HG03175 (cell line): ENCODE results near the gene SRSF8.
A peak's percentile ranks its signal among the peaks of the same experiment; 100 is the strongest.
"Not testable (repeated sequence)": the region's sequence is repeated elsewhere in the genome, so short reads cannot be mapped to it uniquely, and the experiment has no call there.

Source experiments
- ATAC-seq: cut with Tn5 transposase; IDR thresholded peaks from one replicate; pipeline ENCODE4 v1.9.1; 2021; ENCODE audit warnings: mild to moderate bottlenecking, moderate library complexity; ENCODE audit not compliant: unreplicated experiment

Gene SRSF8

DNA sequence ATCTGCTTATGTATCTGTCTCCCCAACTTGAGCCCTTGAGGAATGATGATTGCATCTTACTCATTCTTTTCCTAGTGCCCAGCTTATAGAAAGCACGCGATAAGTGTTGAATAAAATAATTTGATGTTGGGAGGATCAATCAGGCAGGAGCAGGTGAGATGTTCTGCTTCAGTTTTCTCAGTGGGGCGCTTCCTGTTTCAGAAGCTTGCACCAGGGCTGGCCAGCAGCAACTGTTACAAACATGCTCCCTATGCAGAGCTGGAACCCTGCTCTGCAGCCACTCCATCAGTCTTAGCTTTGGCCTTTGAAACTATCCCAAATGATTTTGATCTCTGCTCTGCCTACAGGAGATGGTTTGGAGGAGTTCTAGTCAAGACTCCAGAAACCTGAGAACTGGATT lies 26.8 kb downstream of the SRSF8 start:
- ATAC-seq: no peak

- peak; percentile 87 for ATAC-seq
Observed at GRCh38 chr11:95095858-95096587, 29.3 kb downstream of the SRSF8 start.

DNA sequence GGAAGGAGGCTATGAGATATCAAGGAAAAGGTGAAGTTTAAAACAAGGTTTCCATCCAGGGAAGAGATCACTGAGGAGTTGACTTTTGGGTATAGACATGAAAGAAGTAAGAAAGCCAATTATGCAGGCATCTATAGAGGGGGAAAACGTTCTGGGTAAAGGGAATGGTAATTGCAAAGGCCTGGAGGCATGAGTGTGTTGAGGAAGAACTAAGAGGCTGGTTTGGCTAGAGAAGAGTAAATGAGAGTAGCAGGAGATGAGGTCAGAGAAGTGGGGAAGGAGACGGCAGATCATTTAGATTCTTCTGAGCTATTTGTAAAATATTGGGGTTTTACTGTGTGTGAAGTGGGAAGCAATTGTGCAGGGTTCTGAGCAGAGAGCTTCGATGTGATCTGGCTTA lies 30.5 kb downstream of the SRSF8 start:
- ATAC-seq: no peak

DNA sequence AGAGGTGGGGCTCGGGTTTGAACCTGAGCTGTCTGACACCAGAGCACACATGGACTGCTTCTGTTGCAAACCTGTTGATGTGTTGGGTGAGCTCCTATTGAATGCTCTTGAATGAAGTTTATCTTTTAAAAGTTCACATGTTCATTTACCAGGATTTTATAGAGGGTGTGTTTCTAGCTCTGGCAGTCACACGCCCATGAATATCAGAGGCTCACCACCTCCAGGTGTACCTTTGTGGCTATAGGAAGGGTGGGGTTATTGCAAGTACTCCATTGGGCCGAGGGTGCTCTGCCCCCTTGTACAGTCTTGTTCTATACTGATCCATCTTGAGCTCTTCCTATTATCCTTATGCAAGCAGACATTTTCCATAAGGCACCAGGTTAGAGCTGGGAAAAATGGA lies 32.1 kb downstream of the SRSF8 start:
- ATAC-seq: no peak

DNA sequence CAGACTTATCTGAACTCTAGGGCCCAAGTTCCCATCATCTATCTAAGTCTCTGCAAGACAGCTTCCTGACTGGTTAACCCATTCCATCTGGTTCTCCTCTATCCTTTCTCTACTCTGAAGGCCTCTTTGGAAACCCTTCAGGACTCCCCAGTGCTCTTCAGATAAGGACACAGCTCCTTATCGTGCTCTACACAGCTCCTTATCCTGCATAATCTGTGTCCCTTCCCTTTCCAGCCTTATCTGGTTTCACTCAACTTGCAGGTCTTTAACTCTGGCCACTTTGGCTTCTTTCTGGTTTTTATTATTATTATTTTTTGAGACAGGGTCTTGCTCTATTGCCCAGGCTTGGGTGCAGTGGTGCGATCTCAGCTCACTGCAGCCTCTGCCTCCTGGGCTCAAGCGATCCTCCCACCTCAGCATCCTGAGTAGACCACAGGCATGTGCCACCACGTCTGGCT lies 33.5 kb downstream of the SRSF8 start:
- ATAC-seq: no peak

- no peak for ATAC-seq
Observed at GRCh38 chr11:95100856-95101507, 34.3 kb downstream of the SRSF8 start.

DNA sequence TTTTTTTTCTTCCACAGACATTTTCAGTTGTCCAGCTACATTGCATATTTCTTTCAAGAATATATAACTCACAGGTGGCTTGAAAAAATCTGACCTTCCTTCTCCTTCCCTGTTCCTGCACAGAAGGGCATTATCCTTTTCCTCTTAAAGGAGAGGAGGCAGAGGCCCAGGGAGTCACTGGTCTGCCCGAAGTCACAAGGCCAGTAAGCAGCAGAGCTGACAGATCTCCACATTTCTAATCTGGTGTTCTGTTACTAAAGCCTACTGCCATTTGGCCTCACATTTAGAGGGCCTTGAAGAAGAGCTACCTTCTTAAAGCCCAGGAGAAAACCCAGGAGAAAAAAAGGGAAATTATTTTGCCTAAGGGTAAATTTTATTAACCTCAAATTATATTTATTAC lies 35.2 kb downstream of the SRSF8 start:
- no peak for ATAC-seq

DNA sequence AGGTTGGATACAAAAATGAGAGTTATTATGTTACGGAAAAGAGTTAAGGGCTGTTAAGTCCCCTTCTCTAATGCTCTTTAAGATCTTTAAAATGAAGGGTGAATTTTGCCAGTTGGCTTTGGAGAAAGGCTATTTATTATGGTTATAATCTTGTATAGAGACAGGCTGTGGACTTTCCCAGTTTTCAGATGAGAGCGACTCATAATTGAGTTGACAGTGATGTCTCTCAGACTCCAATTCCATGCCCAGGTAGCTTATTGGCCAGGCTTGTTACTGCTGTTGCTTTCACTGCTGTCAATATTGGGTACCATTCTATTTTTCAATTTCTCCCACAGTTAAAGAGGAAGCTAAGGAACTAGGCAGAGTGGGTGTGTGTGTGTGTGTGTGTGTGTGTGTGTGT lies 36.0 kb downstream of the SRSF8 start:
- ATAC-seq: no peak

DNA sequence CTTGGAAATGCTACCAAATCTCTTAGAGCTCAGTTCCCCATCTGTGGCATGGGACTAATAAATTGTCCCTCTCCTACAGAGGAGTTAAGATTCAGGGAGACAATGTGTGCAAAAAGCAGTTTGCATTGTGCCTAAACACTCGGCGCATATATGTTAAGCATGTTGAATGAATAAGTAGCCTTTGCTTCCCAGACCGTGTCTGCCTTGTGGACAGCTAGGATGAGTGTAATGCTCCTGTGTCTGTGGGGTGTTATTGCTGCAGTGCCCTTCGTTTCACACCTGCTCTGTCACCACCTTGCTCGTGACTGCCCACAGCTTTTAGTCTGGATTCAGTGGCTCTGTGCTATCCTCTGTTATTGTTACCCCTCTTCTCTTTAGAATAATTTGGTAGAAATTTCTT lies 37.0 kb downstream of the SRSF8 start:
- ATAC-seq: no peak

DNA sequence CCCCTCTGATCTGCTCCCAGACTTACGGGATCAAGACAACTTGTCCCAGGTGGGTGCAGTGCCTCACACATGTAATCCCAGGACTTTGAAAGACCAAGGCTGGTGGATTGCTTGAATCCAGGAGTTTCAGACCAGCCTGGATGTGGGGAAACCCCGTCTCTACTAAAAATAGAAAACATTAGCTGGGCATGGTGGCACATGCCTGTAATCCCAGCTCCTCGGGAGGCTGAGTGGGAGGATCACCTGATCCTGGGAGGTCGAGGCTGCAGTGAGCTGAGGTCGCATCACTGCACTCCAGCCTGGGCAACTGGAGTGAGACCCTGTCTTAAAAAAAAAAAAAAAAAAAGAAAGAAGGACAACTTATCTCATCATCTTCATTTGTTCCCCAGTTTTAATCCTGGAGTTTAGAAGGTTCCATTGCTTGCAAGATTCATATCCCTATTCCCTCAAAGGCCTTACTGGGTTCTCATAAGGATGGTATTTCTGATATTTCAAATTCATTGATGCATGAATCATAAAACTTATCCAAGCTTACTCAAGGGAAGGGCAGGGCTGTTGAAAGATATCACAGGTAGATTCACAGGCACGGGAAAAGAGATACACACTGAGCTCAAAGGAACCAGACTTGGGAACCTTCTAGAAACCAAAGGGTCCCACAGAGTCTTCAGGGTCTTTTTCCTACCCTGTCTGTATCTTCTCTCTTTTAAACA lies 37.6 kb downstream of the SRSF8 start:
- no peak for ATAC-seq

- no peak for ATAC-seq
Observed at GRCh38 chr11:95104856-95105255, 38.1 kb downstream of the SRSF8 start.

DNA sequence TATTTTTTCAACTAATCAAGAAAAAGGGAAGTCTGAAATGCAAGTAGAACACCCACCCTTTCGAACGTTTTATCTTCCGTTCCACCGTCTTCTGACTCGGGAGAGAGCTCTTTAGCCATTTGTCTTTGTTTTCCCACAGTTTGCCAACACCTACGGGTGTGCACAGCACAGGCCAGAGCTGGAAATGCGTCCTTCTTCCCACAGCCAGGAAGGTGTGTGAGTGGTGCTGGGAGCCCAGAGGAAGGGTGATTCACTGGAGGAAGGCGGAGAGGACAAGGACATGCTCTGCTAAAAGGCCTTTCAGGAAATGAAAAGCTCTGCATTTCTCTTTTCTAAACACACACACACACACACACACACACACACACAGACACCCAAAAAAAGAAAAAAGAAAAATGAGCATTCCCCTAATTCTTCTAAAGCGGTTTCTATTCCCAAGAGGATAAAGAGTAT lies 41.5 kb downstream of the SRSF8 start:
- no peak for ATAC-seq

DNA sequence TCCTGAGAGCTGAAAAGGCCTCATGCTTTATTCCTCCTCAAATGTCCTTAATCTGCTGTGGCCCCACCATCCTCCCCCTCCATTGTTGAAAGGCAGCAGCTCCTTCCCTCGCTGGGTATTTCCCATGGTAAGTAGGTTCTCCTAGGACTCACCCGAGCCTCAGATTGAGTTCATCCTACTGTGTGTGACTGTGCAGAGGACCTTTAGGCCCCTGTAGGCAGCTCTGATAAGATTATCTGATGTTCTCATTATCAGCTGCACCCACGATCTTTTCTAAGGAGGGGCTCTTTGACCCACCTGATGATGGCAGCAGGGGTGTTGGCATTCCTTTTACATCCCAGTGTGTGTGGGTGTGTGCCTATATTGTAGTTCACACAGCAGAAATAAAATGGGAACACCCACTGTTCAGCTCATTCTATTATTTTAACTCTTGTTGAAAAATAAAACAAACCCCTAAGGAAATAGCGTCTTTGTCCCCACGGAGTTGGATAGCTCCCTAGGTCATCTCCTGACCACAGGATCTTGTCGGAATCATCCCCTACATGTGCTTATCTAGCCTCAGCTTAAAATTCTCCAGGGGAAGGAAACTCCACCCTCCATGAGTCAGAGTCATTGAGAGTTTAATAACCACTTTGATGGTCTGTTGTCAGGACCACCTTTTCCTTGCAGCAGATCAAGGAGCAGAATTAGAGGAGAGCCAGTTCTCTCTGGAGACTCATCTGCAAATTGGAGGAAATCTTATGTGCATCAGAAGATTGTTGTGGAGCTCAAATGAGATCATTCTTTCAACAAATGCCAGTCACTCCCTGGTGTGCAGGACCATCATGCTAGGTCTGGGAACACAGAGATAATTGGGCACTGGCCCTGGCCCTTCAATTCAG lies 42.2 kb downstream of the SRSF8 start:
- no peak for ATAC-seq

- not testable (repeated sequence) for ATAC-seq
Observed at GRCh38 chr11:95111471-95111870, 44.8 kb downstream of the SRSF8 start.

DNA sequence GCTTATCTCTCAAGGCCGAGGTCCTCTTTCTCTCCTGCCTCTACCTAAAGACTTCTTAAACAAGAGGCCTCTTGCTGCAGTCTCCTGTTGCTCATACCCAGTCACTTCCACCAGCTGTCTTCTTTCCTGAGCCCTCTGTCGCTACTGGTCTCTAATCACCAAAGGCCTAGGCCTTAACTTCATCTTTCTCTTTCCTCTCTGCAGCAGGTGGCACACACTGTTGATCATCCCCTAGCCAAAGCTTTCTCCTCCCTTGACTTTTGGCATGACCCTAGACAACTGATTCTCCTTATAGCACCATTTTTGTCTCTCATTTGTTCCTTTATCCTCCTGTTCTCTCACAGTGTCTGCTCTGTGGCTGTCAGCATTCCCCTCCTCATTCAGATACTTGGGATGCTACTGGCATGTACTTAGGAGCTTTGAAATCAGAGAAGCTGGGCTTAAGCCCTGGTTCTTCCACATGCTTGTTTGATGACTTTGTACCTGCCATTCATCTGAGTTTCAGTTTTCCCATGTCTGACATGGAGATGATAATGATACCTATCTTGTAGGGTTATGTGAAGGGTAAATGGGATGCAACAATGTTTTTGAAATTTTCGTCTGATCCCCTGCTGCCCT lies 45.3 kb downstream of the SRSF8 start:
- ATAC-seq: no peak

DNA sequence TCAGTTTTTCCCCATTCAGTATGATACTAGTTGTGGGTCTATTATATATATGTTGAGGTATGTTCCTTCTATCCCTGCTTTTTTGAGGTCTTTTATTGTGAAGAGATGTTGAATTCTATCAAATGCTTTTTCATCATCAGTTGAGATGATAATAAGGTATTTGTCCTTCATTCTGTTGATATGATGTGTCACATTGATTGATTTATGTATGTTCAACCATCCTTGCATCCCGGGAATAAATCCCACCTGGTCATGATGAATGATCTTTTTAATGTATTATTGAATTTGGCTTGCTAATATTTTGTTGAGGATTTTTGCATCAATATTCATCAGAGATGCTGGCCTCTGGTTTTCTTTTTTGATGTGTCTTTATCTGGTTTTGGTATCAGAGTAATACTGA lies 48.9 kb downstream of the SRSF8 start:
- ATAC-seq: no peak

DNA sequence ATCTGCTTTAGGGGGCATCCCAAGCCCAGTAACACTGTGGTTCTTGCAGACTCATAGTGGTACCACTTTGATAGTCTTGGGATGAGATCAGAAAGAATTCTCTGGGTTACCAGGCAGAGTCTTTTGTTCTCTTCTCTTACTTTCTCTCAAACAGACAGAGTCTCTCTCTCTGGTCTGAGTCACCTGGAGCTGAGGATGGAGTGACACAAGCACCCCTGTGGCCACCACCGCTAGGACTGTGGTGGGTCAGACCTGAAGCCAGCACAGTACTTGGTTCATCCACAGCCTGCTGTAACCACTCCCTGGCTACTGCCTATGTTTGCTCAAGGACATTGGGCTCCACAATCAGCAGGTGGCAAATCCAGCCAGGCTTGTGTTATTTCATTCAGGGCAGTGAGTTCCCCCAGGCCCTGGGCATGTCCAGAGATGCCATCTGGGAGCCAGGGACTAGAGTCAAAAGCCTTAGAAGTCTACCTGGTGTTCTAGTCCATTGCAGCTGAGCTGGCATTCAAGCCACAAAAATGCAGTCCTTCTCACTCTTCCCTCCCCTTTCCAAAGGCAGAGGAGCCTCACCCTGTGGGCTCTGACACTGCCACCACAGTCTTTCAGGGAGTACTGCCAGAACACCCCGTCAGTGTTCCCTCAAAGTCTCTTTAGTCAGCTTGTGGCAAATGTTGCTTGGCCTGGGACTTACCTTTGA lies 52.8 kb downstream of the SRSF8 start:
- ATAC-seq: no peak
